Transverse colon (tissue), 4 donors: ENCODE measurements around the gene SNX1. TPM values are rescaled to one million over a fixed set of nuclear protein-coding genes. Genes with fewer than 3 reads are reported as not detected.
A peak's percentile ranks its signal among the peaks of the same experiment; 100 is the strongest.
"Not testable (repeated sequence)": the region's sequence is repeated elsewhere in the genome, so short reads cannot be mapped to it uniquely, and the experiment has no call there.

Experiments
- DNase-seq: peaks from one replicate; pipeline ENCODE4 v3.0.0-alpha.2; 2019
- H3K27ac ChIP-seq, 4 donors: fragments of 200-600 bp; sonication (generic); 2 replicates each; pipeline ENCODE4 v1.5.1; 2016 to 2018; ENCODE audit warnings: inconsistent platforms in 4 of 4
- H3K27me3 ChIP-seq: fragments of 200-600 bp; sonication (generic); 2 replicates; pipeline ENCODE4 v1.5.1; 2017; ENCODE audit warnings: inconsistent platforms
- H3K36me3 ChIP-seq, 4 donors: fragments of 200-600 bp; sonication (generic); 2 replicates each; pipeline ENCODE4 v1.5.1; 2017 to 2019; ENCODE audit warnings: inconsistent platforms in 4 of 4
- H3K4me1 ChIP-seq, 4 donors: fragments of 200-600 bp; sonication (generic); 2 replicates each; pipeline ENCODE4 v1.5.1; 2017 to 2020; ENCODE audit warnings: inconsistent platforms in 4 of 4
- H3K4me3 ChIP-seq, 4 donors: fragments of 200-600 bp; sonication (generic); 1 replicate in 1 of 4; 2 replicates in 3 of 4; pipeline versions ENCODE4 v1.5.1 to v1.6.1; 2017 to 2019; ENCODE audit warnings: inconsistent platforms in 4 of 4
- H3K9me3 ChIP-seq, 2 donors: fragments of 200-600 bp; sonication (generic); 2 replicates each; pipeline ENCODE4 v1.5.1; 2017 to 2019; ENCODE audit warnings: inconsistent platforms in 2 of 2
- CTCF ChIP-seq, 5 experiments: fragments of 200-600 bp in 3 of 5; fragments of 450-650 bp in 2 of 5; sonication (generic) in 3 of 5; IDR thresholded peaks; 1 replicate in 2 of 5; 2 replicates in 3 of 5; pipeline ENCODE4 v1.5.1; 2016 to 2017; ENCODE audit warnings: antibody characterized with exemption in 5 of 5, inconsistent platforms in 3 of 5, mild to moderate bottlenecking in 2 of 5, moderate library complexity in 1 of 5
- EP300 ChIP-seq: sonication (generic); formaldehyde crosslinking; IDR thresholded peaks from one replicate; pipeline ENCODE4 v1.6.1; 2017; ENCODE audit warnings: antibody characterized with exemption, low read depth
- POLR2A ChIP-seq: fragments of 450-650 bp; IDR thresholded peaks from one replicate; pipeline ENCODE4 v1.6.1; 2016; ENCODE audit warnings: antibody characterized with exemption, mild to moderate bottlenecking, moderate library complexity
- POLR2AphosphoS5 ChIP-seq, 3 donors: sonication (generic); formaldehyde crosslinking; IDR thresholded peaks; one replicate each; pipeline ENCODE4 v1.6.1; 2016; ENCODE audit warnings: antibody characterized with exemption in 3 of 3
- WGBS, 2 donors: methylation state at CpG; one replicate each; pipeline ENCODE4 v1.1.5; 2018; ENCODE audit warnings: low coverage in 1 of 2; 5-methylcytosine and 5-hydroxymethylcytosine counted together
- in situ Hi-C, 4 donors: fragments of 200-750 bp; cut with MboI; loops; one replicate each; pipeline versions ENCODE4 v1.15.0 to v1.15.1; 2017; ENCODE audit warnings: low sequenced_read_pairs in 3 of 4, low pct_ligation_motif_present in 1 of 4, low pct_unique_long_range_greater_than_20kb in 1 of 4
- intact Hi-C: fragments of 100-400 bp; cut with DNase I; formaldehyde crosslinking; loops from one replicate; pipeline ENCODE4 v1.15.1; 2023; ENCODE audit warnings: low total_unique reads
- total RNA-seq, 4 donors: library from RNA; depleted of rRNA; stranded (reverse); fragments of >200 nt; gene quantifications; one replicate each; pipeline ENCODE4 v1.1.0, GENCODE V29; 2016

The SNX1 gene
- total RNA-seq, 4 donors from 2014 or later = 42.4 to 91.0 (median 65.4) TPM

GRCh38 chr15:64100958-64101357, 5.2 kb downstream of the SNX1 start:
- peak overlapping the region in 2 of 4 donors; percentile 3 to 45 for H3K27ac ChIP-seq
- TF ChIP-seq CTCF (IDR thresholded peaks at IDR 0.05) (no peak), EP300 (no peak), POLR2AphosphoS5 (IDR thresholded peaks at IDR 0.05) (no peak), POLR2A (no peak)
- 87% methylated on average over 2 of the region's 2 CpGs; no CpG with 5 or more reads in 1 of the 2 donors for WGBS, 2 donors

GRCh38 chr15:64102497-64102896, 6.7 kb downstream of the SNX1 start:
- DNase-seq = no peak
- H3K9me3 ChIP-seq = no peaks in the 10 kb centered on the region
- intact Hi-C loops (no loop called here), in situ Hi-C loops (no loop called here)
- WGBS, 2 donors = 99% methylated on average over 2 of the region's 2 CpGs; no CpG with 5 or more reads in 1 of the 2 donors
- H3K36me3 ChIP-seq = no peaks in the 10 kb centered on the region
- no peaks in the 10 kb centered on the region for H3K27me3 ChIP-seq
- no peak overlapping the region for H3K4me3 ChIP-seq
- peaks cover 11 to 62% (median 21%) of the 10 kb centered on the region in 4 donors for H3K4me1 ChIP-seq
- H3K27ac ChIP-seq = no peak overlapping the region
- TF ChIP-seq POLR2A (no peak), EP300 (no peak), CTCF (IDR thresholded peaks at IDR 0.05) (no peak), POLR2AphosphoS5 (IDR thresholded peaks at IDR 0.05) (no peak)

More at GRCh38 chr15:64100958-64101357, 5.2 kb downstream of the SNX1 start:
- no peaks in the 10 kb centered on the region for H3K9me3 ChIP-seq
- intact Hi-C loops = no loop called here
- in situ Hi-C loops = no loop called here
- DNase-seq = no peak
- H3K36me3 ChIP-seq = no peaks in the 10 kb centered on the region
- H3K27me3 ChIP-seq = no peaks in the 10 kb centered on the region
- no peak overlapping the region for H3K4me3 ChIP-seq
- peaks cover 9 to 67% (median 30%) of the 10 kb centered on the region in 4 donors for H3K4me1 ChIP-seq

GRCh38 chr15:64105113-64105704, 9.4 kb downstream of the SNX1 start:
- H3K36me3 ChIP-seq = no peaks in the 10 kb centered on the region
- H3K4me3 ChIP-seq = no peak overlapping the region
- TF ChIP-seq CTCF (IDR thresholded peaks at IDR 0.05) (no peak), POLR2AphosphoS5 (IDR thresholded peaks at IDR 0.05) (peak in 2 of 3 donors; percentile 24 to 49)
- no peaks in the 10 kb centered on the region for H3K27me3 ChIP-seq
- in situ Hi-C loops = no loop called here
- no peak for DNase-seq
- no peaks in the 10 kb centered on the region for H3K9me3 ChIP-seq
- H3K4me1 ChIP-seq = peaks cover 3 to 35% (median 10%) of the 10 kb centered on the region in 4 donors
- peak overlapping the region; percentile 14 to 69 (median 40) for H3K27ac ChIP-seq
- 71 to 78% methylated on average over 5 to 9 of the region's 9 CpGs for WGBS, 2 donors
- intact Hi-C loops = no loop called here

- no peak for DNase-seq
- 75 to 80% methylated on average over 1 of the region's 1 CpG for WGBS, 2 donors
- intact Hi-C loops = no loop called here
- in situ Hi-C loops = no loop called here
- no peaks in the 10 kb centered on the region for H3K27me3 ChIP-seq
- peaks cover 3 to 32% (median 11%) of the 10 kb centered on the region in 4 donors for H3K4me1 ChIP-seq
- no peak overlapping the region for H3K4me3 ChIP-seq
- H3K9me3 ChIP-seq = no peaks in the 10 kb centered on the region
- no peak for TF ChIP-seq POLR2AphosphoS5 (IDR thresholded peaks at IDR 0.05)
- no peak for TF ChIP-seq POLR2A
- no peak for TF ChIP-seq CTCF (IDR thresholded peaks at IDR 0.05)
- no peak for TF ChIP-seq EP300
- no peaks in the 10 kb centered on the region for H3K36me3 ChIP-seq
- no peak overlapping the region for H3K27ac ChIP-seq
Observed at GRCh38 chr15:64107337-64107736, 11.6 kb downstream of the SNX1 start.

GRCh38 chr15:64110108-64110701, 14.4 kb downstream of the SNX1 start:
- DNase-seq, H3K27me3 ChIP-seq, intact Hi-C loops, H3K27ac ChIP-seq, H3K9me3 ChIP-seq, in situ Hi-C loops, H3K4me3 ChIP-seq: not testable (repeated sequence)
- peaks cover 3 to 27% (median 9%) of the 10 kb centered on the region in 4 donors for H3K4me1 ChIP-seq
- 91 to 100% methylated on average over 1 to 4 of the region's 4 CpGs for WGBS, 2 donors
- H3K36me3 ChIP-seq = peaks cover 0 to 21% (median 10%) of the 10 kb centered on the region in 4 donors
